Measurements from ENCODE around the gene MUC3A. TPM values are rescaled to one million over a fixed set of nuclear protein-coding genes. Genes with fewer than 3 reads are reported as not detected.
"Not testable (repeated sequence)": the region's sequence is repeated elsewhere in the genome, so short reads cannot be mapped to it uniquely, and the experiment has no call there.

The MUC3A gene
- polyA plus RNA-seq, 1 of the 3 experiments (the other 2 are of a cell fraction), result 0.03 TPM

- not testable (repeated sequence) for H3K4me3 ChIP-seq (ENCODE audit: low read depth in 2 of 2, low read length in 1 of 2)
These were observed 14.0 kb upstream of the MUC3A start for GRCh38 chr7:100935381-100935780.

DNA sequence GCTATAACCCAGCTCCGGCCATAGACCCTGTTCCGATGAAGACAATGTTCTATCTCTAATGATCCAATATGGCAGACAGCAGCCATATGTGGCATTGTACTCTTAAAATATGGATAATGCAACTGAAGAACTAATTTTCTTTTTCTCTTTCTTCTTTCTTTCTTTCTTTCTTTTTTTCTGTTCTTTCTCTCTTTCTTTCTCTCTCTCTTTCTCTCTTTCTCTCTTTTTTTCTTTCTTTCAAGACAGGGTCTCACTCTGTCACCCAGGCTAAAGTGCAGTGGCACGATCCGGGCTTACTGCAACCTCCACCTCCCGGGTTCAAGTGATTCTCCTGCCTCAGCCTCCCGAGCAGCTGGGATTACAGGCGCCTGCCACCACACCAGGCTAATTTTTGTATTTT is 13.2 kb upstream of the MUC3A start:
- H3K27me3 ChIP-seq (ENCODE audit: insufficient read depth), result peaks cover 41% of the 10 kb centered on the region; the same call in 1 of the 2 replicates
- H3K4me3 ChIP-seq (ENCODE audit: low read depth in 2 of 2, low read length in 1 of 2); H2AFZ ChIP-seq (ENCODE audit: low read depth); H3K36me3 ChIP-seq (replicated peaks in 1 of 2; ENCODE audit: control insufficient read depth in 1 of 2, insufficient read depth in 2 of 2, low read length in 1 of 2); H3K9me2 ChIP-seq; H3K9ac ChIP-seq; H3K9me3 ChIP-seq; H3K4me2 ChIP-seq; H3K79me2 ChIP-seq (ENCODE audit: insufficient read depth); POLR2A ChIA-PET; H3K27ac ChIP-seq (ENCODE audit: low read depth in 2 of 2, low read length in 1 of 2); H4K20me1 ChIP-seq (ENCODE audit: insufficient read depth); DNase-seq; H3F3A ChIP-seq (replicated peaks; ENCODE audit: insufficient read depth); H3K4me1 ChIP-seq (ENCODE audit: control insufficient read depth in 1 of 2, insufficient read depth in 2 of 2, low read depth in 1 of 2, low read length in 1 of 2): not testable (repeated sequence)
- CTCF ChIA-PET, result interaction anchor here (1.7 kb wide), 1 partner anchor 30 kb away, joined by 4 read pairs; no protein-coding TSS in a partner anchor
- 19% methylated on average over 7 of the region's 7 CpGs for WGBS (ENCODE audit: low lambda C conversion rate)

More at GRCh38 chr7:100935381-100935780, 14.0 kb upstream of the MUC3A start:
- H4K20me1 ChIP-seq (ENCODE audit: insufficient read depth); H3K9me2 ChIP-seq; H3K4me2 ChIP-seq; H3K9me3 ChIP-seq; H3K4me1 ChIP-seq (ENCODE audit: control insufficient read depth in 1 of 2, insufficient read depth in 2 of 2, low read depth in 1 of 2, low read length in 1 of 2); H3F3A ChIP-seq (replicated peaks; ENCODE audit: insufficient read depth); POLR2A ChIA-PET; H3K9ac ChIP-seq; H3K79me2 ChIP-seq (ENCODE audit: insufficient read depth); H2AFZ ChIP-seq (ENCODE audit: low read depth); DNase-seq; H3K27ac ChIP-seq (ENCODE audit: low read depth in 2 of 2, low read length in 1 of 2); H3K36me3 ChIP-seq (replicated peaks in 1 of 2; ENCODE audit: control insufficient read depth in 1 of 2, insufficient read depth in 2 of 2, low read length in 1 of 2): not testable (repeated sequence)
- CTCF ChIA-PET, result interaction anchor here (1.7 kb wide), 1 partner anchor 31 kb away, joined by 4 read pairs; no protein-coding TSS in a partner anchor
- H3K27me3 ChIP-seq (ENCODE audit: insufficient read depth), result peaks cover 47% of the 10 kb centered on the region; the same call in 1 of the 2 replicates
- 3% methylated on average over 2 of the region's 2 CpGs for WGBS (ENCODE audit: low lambda C conversion rate)

GRCh38 chr7:100942045-100942774 is 7.1 kb upstream of the MUC3A start:
- ChIA-PET POLR2A (no interaction called here), CTCF (interaction anchor here (0.9 to 2.9 kb wide), 5 partner anchors 48 to 373 kb away, joined by 3 to 9 read pairs (median 3); no protein-coding TSS in a partner anchor)
- Histone ChIP-seq H3K9me2 (no peaks in the 10 kb centered on the region), H3K4me3 (ENCODE audit: low read depth in 2 of 2, low read length in 1 of 2) (peak overlapping the region in 1 of 2 experiments; percentile 6; a peak in 1 of 4 replicates), H3K79me2 (ENCODE audit: insufficient read depth) (no peaks in the 10 kb centered on the region), H3K9ac (no peak overlapping the region), H3K27ac (ENCODE audit: low read depth in 2 of 2, low read length in 1 of 2) (no peak overlapping the region), H3K36me3 (replicated peaks in 1 of 2; ENCODE audit: control insufficient read depth in 1 of 2, insufficient read depth in 2 of 2, low read length in 1 of 2) (no peaks in the 10 kb centered on the region), H3K4me1 (ENCODE audit: control insufficient read depth in 1 of 2, insufficient read depth in 2 of 2, low read depth in 1 of 2, low read length in 1 of 2) (no peaks in the 10 kb centered on the region), H2AFZ (ENCODE audit: low read depth) (peak overlapping the region; percentile 38; the same call in 1 of the 2 replicates), H3K9me3 (no peaks in the 10 kb centered on the region), H3K4me2 (peak overlapping the region; percentile 46), H3K27me3 (ENCODE audit: insufficient read depth) (peaks cover 46% of the 10 kb centered on the region), H3F3A (replicated peaks; ENCODE audit: insufficient read depth) (no peaks in the 10 kb centered on the region), H4K20me1 (ENCODE audit: insufficient read depth) (no peaks in the 10 kb centered on the region)
- TF ChIP-seq ELF1 (IDR thresholded peaks at IDR 0.05), result no peak
- TF ChIP-seq, protein P1, sequence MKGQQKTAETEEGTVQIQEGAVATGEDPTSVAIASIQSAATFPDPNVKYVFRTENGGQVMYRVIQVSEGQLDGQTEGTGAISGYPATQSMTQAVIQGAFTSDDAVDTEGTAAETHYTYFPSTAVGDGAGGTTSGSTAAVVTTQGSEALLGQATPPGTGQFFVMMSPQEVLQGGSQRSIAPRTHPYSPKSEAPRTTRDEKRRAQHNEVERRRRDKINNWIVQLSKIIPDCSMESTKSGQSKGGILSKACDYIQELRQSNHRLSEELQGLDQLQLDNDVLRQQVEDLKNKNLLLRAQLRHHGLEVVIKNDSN (IDR thresholded peaks at IDR 0.05; ENCODE audit: borderline replicate concordance, low read depth), result no peak
- TF ChIP-seq EP300 (IDR thresholded peaks at IDR 0.05; ENCODE audit: borderline replicate concordance in 1 of 2, low read depth in 1 of 2, low read length in 1 of 2), result no peak
- no peak for TF ChIP-seq PBX3 (IDR thresholded peaks at IDR 0.05)
- TF ChIP-seq RXRA (IDR thresholded peaks at IDR 0.05; ENCODE audit: borderline replicate concordance, low read depth), result no peak
- TF ChIP-seq, protein P2, sequence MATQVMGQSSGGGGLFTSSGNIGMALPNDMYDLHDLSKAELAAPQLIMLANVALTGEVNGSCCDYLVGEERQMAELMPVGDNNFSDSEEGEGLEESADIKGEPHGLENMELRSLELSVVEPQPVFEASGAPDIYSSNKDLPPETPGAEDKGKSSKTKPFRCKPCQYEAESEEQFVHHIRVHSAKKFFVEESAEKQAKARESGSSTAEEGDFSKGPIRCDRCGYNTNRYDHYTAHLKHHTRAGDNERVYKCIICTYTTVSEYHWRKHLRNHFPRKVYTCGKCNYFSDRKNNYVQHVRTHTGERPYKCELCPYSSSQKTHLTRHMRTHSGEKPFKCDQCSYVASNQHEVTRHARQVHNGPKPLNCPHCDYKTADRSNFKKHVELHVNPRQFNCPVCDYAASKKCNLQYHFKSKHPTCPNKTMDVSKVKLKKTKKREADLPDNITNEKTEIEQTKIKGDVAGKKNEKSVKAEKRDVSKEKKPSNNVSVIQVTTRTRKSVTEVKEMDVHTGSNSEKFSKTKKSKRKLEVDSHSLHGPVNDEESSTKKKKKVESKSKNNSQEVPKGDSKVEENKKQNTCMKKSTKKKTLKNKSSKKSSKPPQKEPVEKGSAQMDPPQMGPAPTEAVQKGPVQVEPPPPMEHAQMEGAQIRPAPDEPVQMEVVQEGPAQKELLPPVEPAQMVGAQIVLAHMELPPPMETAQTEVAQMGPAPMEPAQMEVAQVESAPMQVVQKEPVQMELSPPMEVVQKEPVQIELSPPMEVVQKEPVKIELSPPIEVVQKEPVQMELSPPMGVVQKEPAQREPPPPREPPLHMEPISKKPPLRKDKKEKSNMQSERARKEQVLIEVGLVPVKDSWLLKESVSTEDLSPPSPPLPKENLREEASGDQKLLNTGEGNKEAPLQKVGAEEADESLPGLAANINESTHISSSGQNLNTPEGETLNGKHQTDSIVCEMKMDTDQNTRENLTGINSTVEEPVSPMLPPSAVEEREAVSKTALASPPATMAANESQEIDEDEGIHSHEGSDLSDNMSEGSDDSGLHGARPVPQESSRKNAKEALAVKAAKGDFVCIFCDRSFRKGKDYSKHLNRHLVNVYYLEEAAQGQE (IDR thresholded peaks at IDR 0.05; ENCODE audit: low read depth, low read length), result no peak
- no peak for TF ChIP-seq NFIC (IDR thresholded peaks at IDR 0.05; ENCODE audit: borderline replicate concordance)
- no peak for TF ChIP-seq TAF1 (IDR thresholded peaks at IDR 0.05; ENCODE audit: borderline replicate concordance, low read depth, low read length)
- TF ChIP-seq, protein P3, sequence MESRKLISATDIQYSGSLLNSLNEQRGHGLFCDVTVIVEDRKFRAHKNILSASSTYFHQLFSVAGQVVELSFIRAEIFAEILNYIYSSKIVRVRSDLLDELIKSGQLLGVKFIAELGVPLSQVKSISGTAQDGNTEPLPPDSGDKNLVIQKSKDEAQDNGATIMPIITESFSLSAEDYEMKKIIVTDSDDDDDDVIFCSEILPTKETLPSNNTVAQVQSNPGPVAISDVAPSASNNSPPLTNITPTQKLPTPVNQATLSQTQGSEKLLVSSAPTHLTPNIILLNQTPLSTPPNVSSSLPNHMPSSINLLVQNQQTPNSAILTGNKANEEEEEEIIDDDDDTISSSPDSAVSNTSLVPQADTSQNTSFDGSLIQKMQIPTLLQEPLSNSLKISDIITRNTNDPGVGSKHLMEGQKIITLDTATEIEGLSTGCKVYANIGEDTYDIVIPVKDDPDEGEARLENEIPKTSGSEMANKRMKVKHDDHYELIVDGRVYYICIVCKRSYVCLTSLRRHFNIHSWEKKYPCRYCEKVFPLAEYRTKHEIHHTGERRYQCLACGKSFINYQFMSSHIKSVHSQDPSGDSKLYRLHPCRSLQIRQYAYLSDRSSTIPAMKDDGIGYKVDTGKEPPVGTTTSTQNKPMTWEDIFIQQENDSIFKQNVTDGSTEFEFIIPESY (IDR thresholded peaks at IDR 0.05; ENCODE audit: borderline replicate concordance, low read depth), result no peak
- TF ChIP-seq SMC3 (IDR thresholded peaks at IDR 0.05; ENCODE audit: low read depth, low read length), result no peak
- DNase-seq, result no peak
- WGBS (ENCODE audit: low lambda C conversion rate), result 38% methylated on average over 9 of the region's 9 CpGs
